Fibroblast of lung (primary cell): Measurements from ENCODE around the gene SYNPR. TPM values are rescaled to one million over a fixed set of nuclear protein-coding genes. Genes with fewer than 3 reads are reported as not detected.

Experiments used
- DNase-seq, 2 donors: peaks; one replicate each; pipeline versions ENCODE4 v3.0.0 to v3.0.0-alpha.2; 2010; ENCODE audit warnings: low read depth in 2 of 2
- H2AFZ ChIP-seq: 2 replicates; pipeline ENCODE4 v1.5.1; 2012; ENCODE audit warnings: low read length, control low read depth, inconsistent platforms
- H3K27ac ChIP-seq: 2 replicates; pipeline ENCODE4 v1.5.1; 2011; ENCODE audit warnings: low read length, control low read depth; ENCODE audit not compliant: insufficient read depth
- H3K27me3 ChIP-seq: 2 replicates; pipeline ENCODE4 v1.5.1; 2011; ENCODE audit warnings: mild to moderate bottlenecking, low read length; ENCODE audit not compliant: control insufficient read depth, insufficient read depth
- H3K36me3 ChIP-seq: 2 replicates; pipeline ENCODE4 v1.5.1; 2011; ENCODE audit warnings: low read length; ENCODE audit not compliant: control insufficient read depth, insufficient read depth
- H3K4me1 ChIP-seq: 2 replicates; pipeline ENCODE4 v1.5.1; 2011; ENCODE audit warnings: low read length; ENCODE audit not compliant: control insufficient read depth, insufficient read depth; ENCODE audit errors: extremely low read depth
- H3K4me2 ChIP-seq: 2 replicates; pipeline ENCODE4 v1.5.1; 2011; ENCODE audit warnings: low read length, control low read depth; ENCODE audit not compliant: insufficient read depth; ENCODE audit errors: extremely low read depth
- H3K4me3 ChIP-seq, 4 experiments: fragments of 200-600 bp in 1 of 4; sonication (generic) in 1 of 4; replicated peaks in 1 of 4; 2 replicates each; pipeline ENCODE4 v1.5.1; 2011 to 2016; ENCODE audit warnings: low read length in 4 of 4, low read depth in 3 of 4, mild to moderate bottlenecking in 3 of 4, control low read depth in 2 of 4, inconsistent platforms in 1 of 4, mixed read lengths in 1 of 4; ENCODE audit not compliant: insufficient read depth in 1 of 4; ENCODE audit errors: control extremely low read depth in 1 of 4
- H3K79me2 ChIP-seq: 2 replicates; pipeline ENCODE4 v1.5.1; 2012; ENCODE audit warnings: mild to moderate bottlenecking, low read length, inconsistent platforms; ENCODE audit not compliant: control insufficient read depth, insufficient read depth
- H3K9ac ChIP-seq: 2 replicates; pipeline ENCODE4 v1.5.1; 2011; ENCODE audit warnings: mild to moderate bottlenecking, low read length, control low read depth; ENCODE audit not compliant: insufficient read depth
- H3K9me3 ChIP-seq: 2 replicates; pipeline ENCODE4 v1.5.1; 2012; ENCODE audit warnings: low read depth, low read length; ENCODE audit not compliant: control insufficient read depth, insufficient read depth
- H4K20me1 ChIP-seq: 2 replicates; pipeline ENCODE4 v1.5.1; 2011; ENCODE audit warnings: low read length; ENCODE audit not compliant: control insufficient read depth, insufficient read depth; ENCODE audit errors: extremely low read depth
- EZH2 ChIP-seq: IDR thresholded peaks from 2 replicates; pipeline ENCODE4 v1.5.1; 2012; ENCODE audit warnings: low read length, control low read depth, mild to moderate bottlenecking; ENCODE audit errors: missing control alignments
- polyA plus RNA-seq, 2 donors: library from polyadenylated mRNA; depleted of rRNA in 1 of 2; stranded (reverse) in 1 of 2; unstranded in 1 of 2; fragments of >200 nt; gene quantifications; 2 replicates each; pipeline ENCODE4 v1.2.1, GENCODE V29; 2011 to 2012; ENCODE audit warnings: missing spikeins in 1 of 2
- total RNA-seq: library from RNA; depleted of rRNA; stranded (reverse); fragments of >200 nt; gene quantifications from 2 replicates; pipeline ENCODE4 v1.2.1, GENCODE V29; 2014
- TF ChIP-seq, protein P1 (sequence below), 2 donors: IDR thresholded peaks in 1 of 2; conservative IDR thresholded peaks in 1 of 2; 1 replicate in 1 of 2; 2 replicates in 1 of 2; pipeline ENCODE4 v1.5.1; 2011 to 2012; ENCODE audit warnings: low read length in 2 of 2, control low read depth in 1 of 2, inconsistent platforms in 1 of 2, low read depth in 1 of 2, mild to moderate bottlenecking in 1 of 2

SYNPR gene
- total and polyA plus RNA-seq, 2 donors (not counting 1 experiment from before 2014, with no cell fraction given), result not detected

DNA sequence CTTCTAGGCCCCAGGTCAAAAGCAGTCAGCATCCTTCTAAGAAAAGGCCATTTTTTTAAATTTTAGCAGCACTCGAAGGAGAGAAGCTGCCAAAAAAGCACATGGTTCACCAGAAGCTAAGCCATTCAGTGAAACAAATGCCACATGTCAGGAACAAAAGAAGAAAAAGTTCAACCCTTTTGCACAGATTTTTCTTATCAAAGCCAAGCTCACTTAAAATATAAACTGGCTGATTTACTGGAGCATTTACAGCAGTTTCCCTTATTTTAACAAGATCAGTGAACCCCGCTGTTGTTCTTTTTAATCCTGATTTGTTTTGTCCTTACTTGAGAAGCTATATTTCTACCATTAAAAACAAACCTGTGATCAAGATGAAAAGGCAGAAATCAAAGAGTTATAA is 46.5 kb upstream of the SYNPR start:
- no peaks in the 10 kb centered on the region for H4K20me1 ChIP-seq
- no peak overlapping the region for H3K9ac ChIP-seq
- H3K27ac ChIP-seq, result no peak overlapping the region
- H3K4me2 ChIP-seq, result no peak overlapping the region
- no peak for DNase-seq
- TF ChIP-seq, protein P1, sequence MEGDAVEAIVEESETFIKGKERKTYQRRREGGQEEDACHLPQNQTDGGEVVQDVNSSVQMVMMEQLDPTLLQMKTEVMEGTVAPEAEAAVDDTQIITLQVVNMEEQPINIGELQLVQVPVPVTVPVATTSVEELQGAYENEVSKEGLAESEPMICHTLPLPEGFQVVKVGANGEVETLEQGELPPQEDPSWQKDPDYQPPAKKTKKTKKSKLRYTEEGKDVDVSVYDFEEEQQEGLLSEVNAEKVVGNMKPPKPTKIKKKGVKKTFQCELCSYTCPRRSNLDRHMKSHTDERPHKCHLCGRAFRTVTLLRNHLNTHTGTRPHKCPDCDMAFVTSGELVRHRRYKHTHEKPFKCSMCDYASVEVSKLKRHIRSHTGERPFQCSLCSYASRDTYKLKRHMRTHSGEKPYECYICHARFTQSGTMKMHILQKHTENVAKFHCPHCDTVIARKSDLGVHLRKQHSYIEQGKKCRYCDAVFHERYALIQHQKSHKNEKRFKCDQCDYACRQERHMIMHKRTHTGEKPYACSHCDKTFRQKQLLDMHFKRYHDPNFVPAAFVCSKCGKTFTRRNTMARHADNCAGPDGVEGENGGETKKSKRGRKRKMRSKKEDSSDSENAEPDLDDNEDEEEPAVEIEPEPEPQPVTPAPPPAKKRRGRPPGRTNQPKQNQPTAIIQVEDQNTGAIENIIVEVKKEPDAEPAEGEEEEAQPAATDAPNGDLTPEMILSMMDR (conservative IDR thresholded peaks at IDR 0.05 in 1 of 2, IDR thresholded peaks at IDR 0.05 in 1 of 2; ENCODE audit: low read depth in 1 of 2, low read length in 2 of 2), result no peak
- TF ChIP-seq EZH2, result no peak
- H3K9me3 ChIP-seq, result no peaks in the 10 kb centered on the region
- no peaks in the 10 kb centered on the region for H3K79me2 ChIP-seq
- no peaks in the 10 kb centered on the region for H3K4me1 ChIP-seq
- H3K36me3 ChIP-seq, result no peaks in the 10 kb centered on the region
- H3K4me3 ChIP-seq, result no peak overlapping the region
- no peaks in the 10 kb centered on the region for H3K27me3 ChIP-seq
- H2AFZ ChIP-seq, result no peak overlapping the region

DNA sequence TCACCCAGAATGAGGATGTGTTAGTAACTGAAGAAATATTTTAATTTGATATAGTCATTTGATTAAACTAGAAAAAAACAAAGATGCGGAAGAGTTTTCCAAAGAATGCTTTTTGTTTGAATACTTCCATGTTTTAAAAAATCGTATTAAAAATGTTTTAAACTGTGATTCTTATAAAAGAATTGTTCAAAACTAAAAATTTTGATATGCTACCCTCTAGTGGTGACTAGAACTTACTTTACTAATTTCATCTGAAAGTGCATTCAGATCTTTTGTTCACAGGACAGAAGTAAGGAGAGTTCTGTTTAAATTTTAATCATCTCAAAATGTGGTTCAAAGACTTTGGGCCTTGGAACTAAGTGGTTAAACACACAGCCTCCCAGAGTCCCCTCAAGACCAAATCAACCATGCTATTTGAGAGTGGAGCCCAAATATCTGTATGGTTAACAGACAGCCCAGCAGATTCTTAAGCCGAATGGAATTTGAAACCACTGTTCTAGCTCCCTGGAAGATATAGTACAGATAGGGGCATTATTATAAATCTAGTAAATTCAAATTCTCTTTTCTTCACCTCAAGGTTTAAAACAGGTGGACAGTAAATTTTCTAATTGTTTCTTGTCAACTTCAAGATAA is 45.2 kb upstream of the SYNPR start:
- Histone ChIP-seq H3K27me3 (no peaks in the 10 kb centered on the region), H3K4me3 (no peak overlapping the region), H3K27ac (no peak overlapping the region), H3K4me2 (no peak overlapping the region), H4K20me1 (no peaks in the 10 kb centered on the region), H3K79me2 (no peaks in the 10 kb centered on the region), H3K9me3 (no peaks in the 10 kb centered on the region), H3K9ac (no peak overlapping the region), H3K36me3 (no peaks in the 10 kb centered on the region), H3K4me1 (no peaks in the 10 kb centered on the region), H2AFZ (no peak overlapping the region)
- peak; percentile 9 to 33 for DNase-seq
- TF ChIP-seq EZH2, result no peak
- TF ChIP-seq, protein P1 (conservative IDR thresholded peaks at IDR 0.05 in 1 of 2, IDR thresholded peaks at IDR 0.05 in 1 of 2; ENCODE audit: low read depth in 1 of 2, low read length in 2 of 2), result no peak

DNA sequence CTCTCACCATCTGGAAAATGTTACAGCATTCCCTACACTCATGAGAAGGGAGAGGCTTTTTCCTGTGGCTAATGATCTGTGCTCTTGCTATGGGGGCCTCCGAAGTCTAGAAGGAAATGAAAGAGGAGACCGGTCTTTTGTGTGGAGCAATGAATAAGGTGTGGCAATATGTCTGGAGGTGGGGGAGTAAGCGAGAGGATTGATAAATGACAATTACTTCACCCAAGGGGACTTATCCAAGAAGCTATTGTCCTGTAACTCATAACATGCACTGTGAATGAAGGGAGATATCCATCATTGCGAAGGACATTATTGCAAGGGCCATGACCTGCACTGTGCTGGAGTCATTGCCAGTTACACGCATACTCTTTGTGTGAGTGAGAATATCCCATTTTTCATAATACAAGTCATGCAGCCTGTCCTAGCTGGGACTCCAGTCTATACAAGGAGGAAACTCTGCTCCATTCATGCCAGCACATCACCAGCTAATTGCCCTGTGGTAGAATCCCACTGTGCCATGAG is 37.7 kb upstream of the SYNPR start:
- Histone ChIP-seq H3K27ac (no peak overlapping the region), H3K79me2 (no peaks in the 10 kb centered on the region), H3K4me2 (no peak overlapping the region), H3K9me3 (no peaks in the 10 kb centered on the region), H3K4me3 (no peak overlapping the region), H3K4me1 (no peaks in the 10 kb centered on the region), H3K36me3 (no peaks in the 10 kb centered on the region), H4K20me1 (no peaks in the 10 kb centered on the region), H3K27me3 (no peaks in the 10 kb centered on the region), H3K9ac (no peak overlapping the region), H2AFZ (no peak overlapping the region)
- no peak for TF ChIP-seq EZH2
- TF ChIP-seq, protein P1 (conservative IDR thresholded peaks at IDR 0.05 in 1 of 2, IDR thresholded peaks at IDR 0.05 in 1 of 2; ENCODE audit: low read depth in 1 of 2, low read length in 2 of 2), result no peak
- peak in 1 of 2 donors; percentile 39 for DNase-seq
